GM12878 (cell line): Measurements from ENCODE around the gene OR10V1.

Source experiments
- CEBPB ChIP-seq, 2 experiments: fragments of 150-350 bp in 1 of 2; IDR thresholded peaks; 2 replicates each; pipeline ENCODE4 v1.6.1; 2012 to 2014; ENCODE audit warnings: low read depth in 2 of 2, low read length in 2 of 2, borderline replicate concordance in 1 of 2, inconsistent platforms in 1 of 2
- CTCF ChIP-seq, 3 experiments: IDR thresholded peaks in 2 of 3; conservative IDR thresholded peaks in 1 of 3; 2 replicates each; pipeline ENCODE4 v1.5.1; 2011; ENCODE audit warnings: low read depth in 3 of 3, low read length in 3 of 3, mild to moderate bottlenecking in 3 of 3, control low read depth in 2 of 3, moderate library complexity in 2 of 3, inconsistent platforms in 1 of 3, mixed read lengths in 1 of 3; ENCODE audit not compliant: control insufficient read depth in 2 of 3, insufficient read depth in 1 of 3; ENCODE audit errors: extremely low read depth in 1 of 3
- HDAC2 ChIP-seq: fragments of 200-600 bp; sonication (generic); IDR thresholded peaks from 2 replicates; pipeline ENCODE4 v1.6.1; 2017
- MAX ChIP-seq: IDR thresholded peaks from 2 replicates; pipeline ENCODE4 v1.6.1; 2012; ENCODE audit warnings: low read depth, low read length, improper control_type of control experiment
- MTA3 ChIP-seq: IDR thresholded peaks from 2 replicates; pipeline ENCODE4 v1.6.1; 2012; ENCODE audit warnings: low read length, inconsistent platforms, borderline replicate concordance
- NFYA ChIP-seq: IDR thresholded peaks from 2 replicates; pipeline ENCODE4 v1.6.1; 2011; ENCODE audit warnings: low read depth, mild to moderate bottlenecking, low read length, improper control_type of control experiment, borderline replicate concordance
- SP1 ChIP-seq: IDR thresholded peaks from one replicate; pipeline ENCODE4 v1.6.1; 2011; ENCODE audit warnings: low read depth, low read length
- SREBF2 ChIP-seq: IDR thresholded peaks from 2 replicates; pipeline ENCODE4 v1.6.1; 2012; ENCODE audit warnings: mild to moderate bottlenecking, low read length
- TAF1 ChIP-seq: IDR thresholded peaks from 2 replicates; pipeline ENCODE4 v1.6.1; 2011; ENCODE audit warnings: mild to moderate bottlenecking, low read depth, low read length, borderline replicate concordance
- TCF7 ChIP-seq: IDR thresholded peaks from 2 replicates; pipeline ENCODE4 v1.6.1; 2014; ENCODE audit warnings: antibody characterized with exemption, borderline replicate concordance
- ZSCAN29 ChIP-seq: fragments of 450-650 bp; IDR thresholded peaks from 2 replicates; pipeline ENCODE4 v1.6.1; 2017; ENCODE audit warnings: mild to moderate bottlenecking, moderate library complexity

- TF ChIP-seq CEBPB (IDR thresholded peaks at IDR 0.05; ENCODE audit: borderline replicate concordance in 1 of 2, low read depth in 2 of 2, low read length in 2 of 2) (no peak), HDAC2 (no peak), MTA3 (no peak), TAF1 (no peak), SREBF2 (no peak), CTCF (IDR thresholded peaks at IDR 0.05 in 2 of 3, conservative IDR thresholded peaks at IDR 0.05 in 1 of 3; ENCODE audit: control insufficient read depth in 2 of 3, extremely low read depth in 1 of 3, insufficient read depth in 1 of 3, low read depth in 3 of 3, low read length in 3 of 3) (no peak), MAX (no peak), ZSCAN29 (no peak), SP1 (no peak), TCF7 (no peak), NFYA (no peak)
These were observed 22.5 kb downstream of the OR10V1 start for GRCh38 chr11:59691156-59691555.
